ENCODE data around the gene ZNF783.

ZNF783 gene

GRCh38 chr7:149253665-149254064 lies 8.3 kb upstream of the ZNF783 start:
- in situ Hi-C loops (cut with HindIII; ENCODE audit: low sequenced_read_pairs) = no loop called here
- no peak for DNase-seq (ENCODE audit: low read depth)
- TF ChIP-seq, protein P1, sequence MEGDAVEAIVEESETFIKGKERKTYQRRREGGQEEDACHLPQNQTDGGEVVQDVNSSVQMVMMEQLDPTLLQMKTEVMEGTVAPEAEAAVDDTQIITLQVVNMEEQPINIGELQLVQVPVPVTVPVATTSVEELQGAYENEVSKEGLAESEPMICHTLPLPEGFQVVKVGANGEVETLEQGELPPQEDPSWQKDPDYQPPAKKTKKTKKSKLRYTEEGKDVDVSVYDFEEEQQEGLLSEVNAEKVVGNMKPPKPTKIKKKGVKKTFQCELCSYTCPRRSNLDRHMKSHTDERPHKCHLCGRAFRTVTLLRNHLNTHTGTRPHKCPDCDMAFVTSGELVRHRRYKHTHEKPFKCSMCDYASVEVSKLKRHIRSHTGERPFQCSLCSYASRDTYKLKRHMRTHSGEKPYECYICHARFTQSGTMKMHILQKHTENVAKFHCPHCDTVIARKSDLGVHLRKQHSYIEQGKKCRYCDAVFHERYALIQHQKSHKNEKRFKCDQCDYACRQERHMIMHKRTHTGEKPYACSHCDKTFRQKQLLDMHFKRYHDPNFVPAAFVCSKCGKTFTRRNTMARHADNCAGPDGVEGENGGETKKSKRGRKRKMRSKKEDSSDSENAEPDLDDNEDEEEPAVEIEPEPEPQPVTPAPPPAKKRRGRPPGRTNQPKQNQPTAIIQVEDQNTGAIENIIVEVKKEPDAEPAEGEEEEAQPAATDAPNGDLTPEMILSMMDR (IDR thresholded peaks at IDR 0.05; ENCODE audit: low read depth, low read length, missing control alignments) = no peak

DNA sequence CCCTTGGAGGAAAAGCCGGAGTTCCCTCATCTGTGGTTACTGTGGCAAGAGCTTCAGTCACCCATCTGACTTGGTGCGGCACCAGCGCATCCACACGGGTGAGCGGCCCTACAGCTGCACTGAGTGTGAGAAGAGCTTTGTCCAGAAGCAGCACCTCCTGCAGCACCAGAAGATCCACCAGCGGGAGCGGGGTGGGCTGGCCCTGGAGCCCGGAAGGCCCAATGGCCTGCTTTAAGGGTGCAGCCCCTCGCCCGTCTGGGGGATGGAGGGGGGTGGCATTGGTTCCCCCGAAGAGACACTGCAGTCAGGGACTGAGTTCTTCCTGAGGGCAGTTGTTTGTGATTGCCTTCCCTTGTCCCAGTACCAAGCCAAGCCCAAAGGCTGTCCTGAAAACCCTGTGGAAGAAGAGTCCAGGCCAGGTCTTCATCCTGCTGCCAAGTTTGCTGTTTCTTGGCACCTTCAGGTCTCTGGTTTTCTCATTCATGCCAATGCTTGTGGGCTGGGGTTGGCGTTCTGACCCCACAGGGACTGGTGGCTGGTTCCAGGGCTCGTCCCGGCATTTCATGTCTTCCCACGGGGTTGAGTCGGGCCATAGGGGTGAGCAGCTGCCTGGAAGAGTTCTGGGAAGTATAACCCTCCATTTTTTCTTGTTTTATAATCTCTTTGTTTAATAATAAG lies 7.7 kb upstream of the ZNF783 start:
- TF ChIP-seq, protein P1 (IDR thresholded peaks at IDR 0.05; ENCODE audit: low read depth, low read length, missing control alignments) = no peak
- DNase-seq (ENCODE audit: low read depth) = no peak
- in situ Hi-C loops (cut with HindIII; ENCODE audit: low sequenced_read_pairs) = no loop called here
- no peak overlapping the region for H3K4me3 ChIP-seq (ENCODE audit: low read depth, low read length)

More at GRCh38 chr7:149253665-149254064, 8.3 kb upstream of the ZNF783 start:
- no peak overlapping the region for H3K4me3 ChIP-seq (ENCODE audit: low read depth, low read length)

- in situ Hi-C loops (cut with HindIII; ENCODE audit: low sequenced_read_pairs) = no loop called here
Observed at GRCh38 chr7:149255174-149255573, 6.8 kb upstream of the ZNF783 start.

GRCh38 chr7:149256568-149256967 lies 5.4 kb upstream of the ZNF783 start:
- no peak for DNase-seq (ENCODE audit: low read depth)
- no peak overlapping the region for H3K4me3 ChIP-seq (ENCODE audit: low read depth, low read length)
- TF ChIP-seq, protein P1 (IDR thresholded peaks at IDR 0.05; ENCODE audit: low read depth, low read length, missing control alignments) = no peak
- in situ Hi-C loops (cut with HindIII; ENCODE audit: low sequenced_read_pairs) = no loop called here

More at GRCh38 chr7:149255174-149255573, 6.8 kb upstream of the ZNF783 start:
- DNase-seq (ENCODE audit: low read depth) = no peak
- H3K4me3 ChIP-seq (ENCODE audit: low read depth, low read length) = no peak overlapping the region
- TF ChIP-seq, protein P1 (IDR thresholded peaks at IDR 0.05; ENCODE audit: low read depth, low read length, missing control alignments) = no peak

DNA sequence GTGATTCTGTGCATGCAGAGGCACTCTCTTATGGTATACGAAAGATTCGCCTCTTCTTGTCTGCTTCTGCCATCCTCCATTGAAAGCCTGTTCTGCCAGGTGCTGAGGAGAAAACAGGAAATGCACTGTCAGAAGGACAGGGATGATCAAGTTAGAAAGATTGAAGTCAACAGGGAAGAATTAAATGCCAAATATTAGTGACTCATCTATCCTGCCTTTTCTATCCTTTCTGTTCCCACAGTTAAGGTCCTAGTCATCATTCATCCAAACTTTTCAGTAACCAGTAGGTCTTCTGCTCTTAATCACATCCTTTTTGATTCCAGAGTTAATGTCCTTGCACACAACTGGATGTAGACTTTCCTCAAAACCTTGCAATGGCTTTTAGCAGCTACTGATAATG lies 4.8 kb upstream of the ZNF783 start:
- TF ChIP-seq, protein P1 (IDR thresholded peaks at IDR 0.05; ENCODE audit: low read depth, low read length, missing control alignments) = no peak
- DNase-seq (ENCODE audit: low read depth) = no peak
- in situ Hi-C loops (cut with HindIII; ENCODE audit: low sequenced_read_pairs) = no loop called here
- no peak overlapping the region for H3K4me3 ChIP-seq (ENCODE audit: low read depth, low read length)

GRCh38 chr7:149261316-149261828 lies 624 bp upstream of the ZNF783 start:
- DNase-seq (ENCODE audit: low read depth) = peak; percentile 26
- in situ Hi-C loops (cut with HindIII; ENCODE audit: low sequenced_read_pairs) = no loop called here
- H3K4me3 ChIP-seq (ENCODE audit: low read depth, low read length) = peak overlapping the region; percentile 47
- TF ChIP-seq, protein P1 (IDR thresholded peaks at IDR 0.05; ENCODE audit: low read depth, low read length, missing control alignments) = no peak
